Transverse colon (tissue), 4 donors: ENCODE measurements around the gene RNF5. TPM values are rescaled to one million over a fixed set of nuclear protein-coding genes. Genes with fewer than 3 reads are reported as not detected.

Experiments
- DNase-seq: peaks from one replicate; pipeline ENCODE4 v3.0.0-alpha.2; 2019
- H3K27ac ChIP-seq, 4 donors: fragments of 200-600 bp; sonication (generic); 2 replicates each; pipeline ENCODE4 v1.5.1; 2016 to 2018; ENCODE audit warnings: inconsistent platforms in 4 of 4
- H3K27me3 ChIP-seq: fragments of 200-600 bp; sonication (generic); 2 replicates; pipeline ENCODE4 v1.5.1; 2017; ENCODE audit warnings: inconsistent platforms
- H3K36me3 ChIP-seq, 4 donors: fragments of 200-600 bp; sonication (generic); 2 replicates each; pipeline ENCODE4 v1.5.1; 2017 to 2019; ENCODE audit warnings: inconsistent platforms in 4 of 4
- H3K4me1 ChIP-seq, 4 donors: fragments of 200-600 bp; sonication (generic); 2 replicates each; pipeline ENCODE4 v1.5.1; 2017 to 2020; ENCODE audit warnings: inconsistent platforms in 4 of 4
- H3K4me3 ChIP-seq, 4 donors: fragments of 200-600 bp; sonication (generic); 1 replicate in 1 of 4; 2 replicates in 3 of 4; pipeline versions ENCODE4 v1.5.1 to v1.6.1; 2017 to 2019; ENCODE audit warnings: inconsistent platforms in 4 of 4
- H3K9me3 ChIP-seq, 2 donors: fragments of 200-600 bp; sonication (generic); 2 replicates each; pipeline ENCODE4 v1.5.1; 2017 to 2019; ENCODE audit warnings: inconsistent platforms in 2 of 2
- CTCF ChIP-seq, 5 experiments: fragments of 200-600 bp in 3 of 5; fragments of 450-650 bp in 2 of 5; sonication (generic) in 3 of 5; IDR thresholded peaks; 1 replicate in 2 of 5; 2 replicates in 3 of 5; pipeline ENCODE4 v1.5.1; 2016 to 2017; ENCODE audit warnings: antibody characterized with exemption in 5 of 5, inconsistent platforms in 3 of 5, mild to moderate bottlenecking in 2 of 5, moderate library complexity in 1 of 5
- EP300 ChIP-seq: sonication (generic); formaldehyde crosslinking; IDR thresholded peaks from one replicate; pipeline ENCODE4 v1.6.1; 2017; ENCODE audit warnings: antibody characterized with exemption, low read depth
- POLR2A ChIP-seq: fragments of 450-650 bp; IDR thresholded peaks from one replicate; pipeline ENCODE4 v1.6.1; 2016; ENCODE audit warnings: antibody characterized with exemption, mild to moderate bottlenecking, moderate library complexity
- POLR2AphosphoS5 ChIP-seq, 3 donors: sonication (generic); formaldehyde crosslinking; IDR thresholded peaks; one replicate each; pipeline ENCODE4 v1.6.1; 2016; ENCODE audit warnings: antibody characterized with exemption in 3 of 3
- WGBS, 2 donors: methylation state at CpG; one replicate each; pipeline ENCODE4 v1.1.5; 2018; ENCODE audit warnings: low coverage in 1 of 2; 5-methylcytosine and 5-hydroxymethylcytosine counted together
- in situ Hi-C, 4 donors: fragments of 200-750 bp; cut with MboI; loops; one replicate each; pipeline versions ENCODE4 v1.15.0 to v1.15.1; 2017; ENCODE audit warnings: low sequenced_read_pairs in 3 of 4, low pct_ligation_motif_present in 1 of 4, low pct_unique_long_range_greater_than_20kb in 1 of 4
- intact Hi-C: fragments of 100-400 bp; cut with DNase I; formaldehyde crosslinking; loops from one replicate; pipeline ENCODE4 v1.15.1; 2023; ENCODE audit warnings: low total_unique reads
- total RNA-seq, 4 donors: library from RNA; depleted of rRNA; stranded (reverse); fragments of >200 nt; gene quantifications; one replicate each; pipeline ENCODE4 v1.1.0, GENCODE V29; 2016

RNF5 gene
- total RNA-seq, 4 donors from 2014 or later = 36.0 to 212 (median 120) TPM

DNA sequence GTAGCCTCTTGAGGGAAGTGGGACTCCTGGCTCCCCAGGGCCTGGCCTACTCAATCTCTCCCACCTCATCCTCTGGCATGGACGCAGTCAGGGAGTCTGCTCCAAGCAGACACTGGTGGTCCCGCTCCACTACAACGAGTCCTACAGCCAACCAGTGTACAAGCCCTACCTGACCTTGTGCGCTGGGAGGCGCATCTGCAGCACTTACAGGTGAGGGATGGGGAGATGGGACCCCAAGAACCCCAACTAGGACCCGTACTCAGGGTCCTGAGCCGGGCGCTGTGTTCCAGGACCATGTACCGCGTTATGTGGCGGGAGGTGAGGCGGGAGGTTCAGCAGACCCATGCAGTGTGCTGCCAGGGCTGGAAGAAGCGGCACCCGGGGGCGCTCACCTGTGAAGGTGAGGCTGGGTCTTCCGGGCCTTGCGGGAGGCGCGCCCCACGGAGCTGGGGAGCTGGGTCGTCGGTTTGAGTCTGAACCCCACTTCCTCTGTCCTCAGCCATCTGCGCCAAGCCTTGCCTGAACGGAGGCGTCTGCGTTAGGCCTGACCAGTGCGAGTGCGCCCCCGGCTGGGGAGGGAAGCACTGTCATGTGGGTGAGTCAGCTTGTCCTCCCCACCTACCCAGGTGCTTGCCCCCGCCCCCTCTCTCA lies 11.7 kb upstream of the RNF5 start:
- H3K27me3 ChIP-seq = no peaks in the 10 kb centered on the region
- no peaks in the 10 kb centered on the region for H3K9me3 ChIP-seq
- WGBS, 2 donors = 83% methylated on average over 30 of the region's 30 CpGs; no CpG with 5 or more reads in 1 of the 2 donors
- H3K4me3 ChIP-seq = no peak overlapping the region
- H3K36me3 ChIP-seq = peaks cover 0 to 16% (median 0%) of the 10 kb centered on the region in 4 donors
- no peaks in the 10 kb centered on the region for H3K4me1 ChIP-seq
- TF ChIP-seq CTCF (IDR thresholded peaks at IDR 0.05) = no peak
- no peak for TF ChIP-seq POLR2A
- TF ChIP-seq EP300 = no peak
- no peak for TF ChIP-seq POLR2AphosphoS5 (IDR thresholded peaks at IDR 0.05)
- no peak overlapping the region for H3K27ac ChIP-seq
- DNase-seq = no peak
- in situ Hi-C loops (no loop called here), intact Hi-C loops (no loop called here)

DNA sequence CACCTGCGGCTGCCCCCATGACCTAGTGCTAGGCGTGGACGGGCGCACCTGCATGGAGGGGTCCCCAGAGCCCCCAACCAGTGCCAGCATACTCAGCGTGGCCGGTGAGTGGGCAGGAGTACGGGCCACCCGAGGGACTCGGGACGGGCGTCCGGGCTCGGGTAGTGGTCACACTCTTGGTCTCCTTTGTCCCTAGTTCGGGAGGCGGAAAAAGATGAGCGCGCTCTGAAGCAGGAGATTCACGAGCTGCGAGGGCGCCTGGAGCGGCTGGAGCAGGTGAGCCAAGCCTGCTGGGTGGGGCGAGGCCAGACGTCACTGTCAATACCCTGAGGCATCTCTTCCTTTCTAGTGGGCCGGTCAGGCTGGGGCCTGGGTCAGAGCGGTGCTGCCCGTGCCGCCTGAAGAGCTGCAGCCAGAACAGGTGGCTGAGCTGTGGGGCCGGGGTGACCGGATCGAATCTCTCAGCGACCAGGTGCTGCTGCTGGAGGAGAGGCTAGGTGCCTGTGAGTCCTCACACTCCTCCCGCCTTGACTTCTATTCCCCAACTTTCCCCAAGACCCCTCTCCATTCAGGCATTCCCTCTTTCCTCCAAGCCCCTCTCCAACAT lies 10.9 kb upstream of the RNF5 start:
- DNase-seq = no peak
- H3K27ac ChIP-seq = no peak overlapping the region
- H3K36me3 ChIP-seq = peaks cover 0 to 14% (median 0%) of the 10 kb centered on the region in 4 donors
- 89% methylated on average over 32 of the region's 32 CpGs; no CpG with 5 or more reads in 1 of the 2 donors for WGBS, 2 donors
- no peaks in the 10 kb centered on the region for H3K4me1 ChIP-seq
- TF ChIP-seq POLR2AphosphoS5 (IDR thresholded peaks at IDR 0.05) (no peak), CTCF (IDR thresholded peaks at IDR 0.05) (no peak), EP300 (no peak)
- intact Hi-C loops (no loop called here), in situ Hi-C loops (no loop called here)
- H3K27me3 ChIP-seq = no peaks in the 10 kb centered on the region
- H3K9me3 ChIP-seq = no peaks in the 10 kb centered on the region
- H3K4me3 ChIP-seq = no peak overlapping the region

DNA sequence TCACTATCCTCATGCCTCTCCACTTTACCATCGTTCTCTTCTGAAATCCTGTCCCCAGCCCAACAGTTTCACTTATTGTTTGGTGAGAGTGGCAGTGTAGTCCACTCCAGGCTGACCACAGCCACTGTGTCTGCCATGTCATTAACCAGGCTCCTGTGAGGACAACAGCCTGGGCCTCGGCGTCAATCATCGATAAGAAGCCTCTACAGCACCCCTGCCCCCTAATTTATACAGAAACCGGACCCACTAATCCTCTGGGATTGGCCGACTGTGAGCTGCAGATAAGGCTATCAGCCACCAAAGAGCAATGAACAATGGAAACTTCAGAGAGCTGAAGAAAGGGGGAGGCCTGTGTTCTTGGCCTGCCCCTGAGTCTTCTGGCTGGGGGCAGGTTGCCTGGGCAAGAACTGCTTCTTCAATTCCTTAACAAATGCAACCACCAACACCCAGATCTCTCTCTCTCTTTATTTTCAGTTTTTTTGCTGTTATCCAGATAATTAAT lies 10.4 kb upstream of the RNF5 start:
- in situ Hi-C loops (no loop called here), intact Hi-C loops (no loop called here)
- TF ChIP-seq EP300 = no peak
- TF ChIP-seq POLR2A = no peak
- no peak for TF ChIP-seq CTCF (IDR thresholded peaks at IDR 0.05)
- no peak for TF ChIP-seq POLR2AphosphoS5 (IDR thresholded peaks at IDR 0.05)
- 81 to 83% methylated on average over 1 to 6 of the region's 6 CpGs for WGBS, 2 donors
- Histone ChIP-seq H3K9me3 (no peaks in the 10 kb centered on the region), H3K27ac (no peak overlapping the region), H3K4me1 (peaks cover 0 to 2% (median under 1%) of the 10 kb centered on the region in 4 donors), H3K4me3 (no peak overlapping the region), H3K36me3 (peaks cover 0 to 12% (median 0%) of the 10 kb centered on the region in 4 donors), H3K27me3 (no peaks in the 10 kb centered on the region)
- DNase-seq = no peak

GRCh38 chr6:32168350-32168749 lies 9.9 kb upstream of the RNF5 start:
- WGBS, 2 donors = 77% methylated on average over 2 of the region's 2 CpGs; no CpG with 5 or more reads in 1 of the 2 donors
- intact Hi-C loops (no loop called here), in situ Hi-C loops (no loop called here)
- Histone ChIP-seq H3K27ac (no peak overlapping the region), H3K36me3 (peaks cover 0 to 12% (median 0%) of the 10 kb centered on the region in 4 donors), H3K4me1 (peaks cover 0 to 6% (median 2%) of the 10 kb centered on the region in 4 donors), H3K4me3 (no peak overlapping the region), H3K9me3 (no peaks in the 10 kb centered on the region), H3K27me3 (no peaks in the 10 kb centered on the region)
- TF ChIP-seq CTCF (IDR thresholded peaks at IDR 0.05) (no peak), POLR2AphosphoS5 (IDR thresholded peaks at IDR 0.05) (no peak), POLR2A (no peak), EP300 (no peak)
- no peak for DNase-seq
